Measurements from ENCODE around the gene YTHDC2. TPM values are rescaled to one million over a fixed set of nuclear protein-coding genes. Genes with fewer than 3 reads are reported as not detected.

Gene YTHDC2
- total RNA-seq: 26.8 and 32.6 TPM in 2 replicates

- DNase-seq (ENCODE audit: insufficient read length, low spot score, missing footprints): peak; percentile 89
Measured at GRCh38 chr5:113513384-113514288, at the start of gene YTHDC2. YTHDC2 (plus strand) TSS chr5:113513694; CDS start chr5:113513896, 202 bp downstream.

DNA sequence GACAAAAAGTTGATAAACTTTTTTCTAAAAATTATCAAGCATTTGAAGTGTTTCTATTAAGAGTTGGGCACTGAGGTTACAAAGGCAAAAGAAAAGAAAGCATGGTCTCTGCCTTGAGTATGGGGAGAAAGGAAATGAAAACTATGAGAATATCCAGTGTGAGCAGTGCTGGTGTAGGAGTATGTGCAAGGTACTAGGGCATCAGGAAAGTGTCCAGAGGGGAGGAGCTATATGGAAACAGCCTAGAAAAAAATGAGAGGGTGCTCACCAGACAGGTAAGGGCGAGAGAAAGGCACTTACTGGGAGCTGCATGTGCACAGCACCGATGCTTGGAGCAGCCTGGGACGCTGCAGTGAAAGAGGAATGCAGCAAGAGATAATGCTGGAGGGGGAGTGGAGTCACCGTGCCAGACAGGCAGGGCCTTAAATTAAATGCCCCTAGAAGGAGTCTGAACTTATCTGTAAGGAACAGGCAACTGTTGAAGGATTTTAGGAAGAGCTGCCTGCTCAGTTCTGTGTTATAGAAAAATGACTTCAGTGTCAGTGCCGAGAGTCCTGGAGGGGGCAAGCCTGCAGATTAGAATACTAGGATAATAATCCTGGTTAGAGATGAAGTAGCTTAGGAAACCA lies 39.3 kb upstream of the YTHDC2 start:
- Histone ChIP-seq H3K4me2 (ENCODE audit: insufficient read depth, low read length) (no peak overlapping the region), H4K20me1 (ENCODE audit: insufficient read depth, low read length) (no peaks in the 10 kb centered on the region), H2AFZ (ENCODE audit: low read length) (no peak overlapping the region), H3K27ac (ENCODE audit: low read depth, low read length) (no peak overlapping the region), H3K79me2 (ENCODE audit: insufficient read depth, low read length) (no peaks in the 10 kb centered on the region), H3K4me1 (ENCODE audit: insufficient read depth, low read length) (no peaks in the 10 kb centered on the region), H3K4me3 (ENCODE audit: insufficient read depth, low read length) (no peak overlapping the region), H3K36me3 (ENCODE audit: insufficient read depth, low read length) (no peaks in the 10 kb centered on the region), H3K27me3 (ENCODE audit: insufficient read depth, low read length) (peaks cover 3% of the 10 kb centered on the region), H3K9me3 (ENCODE audit: low read depth, low read length) (no peaks in the 10 kb centered on the region)
- no peak for DNase-seq (ENCODE audit: insufficient read length, low spot score, missing footprints)
- no peak for TF ChIP-seq CTCF (IDR thresholded peaks at IDR 0.05; ENCODE audit: extremely low read depth, low read depth, low read length)

More at GRCh38 chr5:113513384-113514288, at the start of gene YTHDC2:
- Histone ChIP-seq H3K4me3 (ENCODE audit: insufficient read depth, low read length) (peak within 1 kb of the TSS; percentile 94), H3K4me1 (ENCODE audit: insufficient read depth, low read length) (peaks cover 11% of the 10 kb centered on the region), H3K9me3 (ENCODE audit: low read depth, low read length) (no peaks in the 10 kb centered on the region), H3K27ac (ENCODE audit: low read depth, low read length) (peak within 1 kb of the TSS; percentile 96), H2AFZ (ENCODE audit: low read length) (peak within 1 kb of the TSS; percentile 97), H3K4me2 (ENCODE audit: insufficient read depth, low read length) (peak within 1 kb of the TSS; percentile 100), H3K27me3 (ENCODE audit: insufficient read depth, low read length) (no peaks in the 10 kb centered on the region), H4K20me1 (ENCODE audit: insufficient read depth, low read length) (peaks cover 4% of the 10 kb centered on the region), H3K36me3 (ENCODE audit: insufficient read depth, low read length) (no peaks in the 10 kb centered on the region), H3K79me2 (ENCODE audit: insufficient read depth, low read length) (peaks cover 49% of the 10 kb centered on the region)
- TF ChIP-seq CTCF (IDR thresholded peaks at IDR 0.05; ENCODE audit: extremely low read depth, low read depth, low read length): peak; percentile 21

- Histone ChIP-seq H3K27me3 (ENCODE audit: insufficient read depth, low read length) (peaks cover 3% of the 10 kb centered on the region), H3K36me3 (ENCODE audit: insufficient read depth, low read length) (no peaks in the 10 kb centered on the region), H4K20me1 (ENCODE audit: insufficient read depth, low read length) (no peaks in the 10 kb centered on the region), H3K27ac (ENCODE audit: low read depth, low read length) (no peak overlapping the region), H3K4me3 (ENCODE audit: insufficient read depth, low read length) (no peak overlapping the region), H3K4me1 (ENCODE audit: insufficient read depth, low read length) (no peaks in the 10 kb centered on the region), H3K9me3 (ENCODE audit: low read depth, low read length) (no peaks in the 10 kb centered on the region), H3K79me2 (ENCODE audit: insufficient read depth, low read length) (no peaks in the 10 kb centered on the region), H2AFZ (ENCODE audit: low read length) (no peak overlapping the region), H3K4me2 (ENCODE audit: insufficient read depth, low read length) (no peak overlapping the region)
- TF ChIP-seq CTCF (IDR thresholded peaks at IDR 0.05; ENCODE audit: extremely low read depth, low read depth, low read length): no peak
- DNase-seq (ENCODE audit: insufficient read length, low spot score, missing footprints): no peak
Measured at GRCh38 chr5:113478691-113479090, 34.8 kb upstream of the YTHDC2 start.

- DNase-seq (ENCODE audit: insufficient read length, low spot score, missing footprints): no peak
- no peaks in the 10 kb centered on the region for H4K20me1 ChIP-seq (ENCODE audit: insufficient read depth, low read length)
- no peak for TF ChIP-seq CTCF (IDR thresholded peaks at IDR 0.05; ENCODE audit: extremely low read depth, low read depth, low read length)
- H3K4me1 ChIP-seq (ENCODE audit: insufficient read depth, low read length): no peaks in the 10 kb centered on the region
- H3K27ac ChIP-seq (ENCODE audit: low read depth, low read length): no peak overlapping the region
- H3K27me3 ChIP-seq (ENCODE audit: insufficient read depth, low read length): peaks cover 7% of the 10 kb centered on the region
- no peaks in the 10 kb centered on the region for H3K9me3 ChIP-seq (ENCODE audit: low read depth, low read length)
- H3K4me3 ChIP-seq (ENCODE audit: insufficient read depth, low read length): no peak overlapping the region
- no peak overlapping the region for H3K4me2 ChIP-seq (ENCODE audit: insufficient read depth, low read length)
- H2AFZ ChIP-seq (ENCODE audit: low read length): no peak overlapping the region
- H3K36me3 ChIP-seq (ENCODE audit: insufficient read depth, low read length): no peaks in the 10 kb centered on the region
- no peaks in the 10 kb centered on the region for H3K79me2 ChIP-seq (ENCODE audit: insufficient read depth, low read length)
Measured at GRCh38 chr5:113480243-113480642, 33.3 kb upstream of the YTHDC2 start.
